NCI-H460 (cell line): ENCODE results near the gene B4GALT5. TPM values are rescaled to one million over a fixed set of nuclear protein-coding genes. Genes with fewer than 3 reads are reported as not detected.
"Not testable (repeated sequence)": the region's sequence is repeated elsewhere in the genome, so short reads cannot be mapped to it uniquely, and the experiment has no call there.

Source experiments
- DNase-seq: peaks from one replicate; pipeline ENCODE4 v3.0.0-alpha.2; 2016; ENCODE audit warnings: low read depth; ENCODE audit errors: extremely low read depth
- total RNA-seq: library from RNA; depleted of rRNA; stranded (reverse); fragments of >200 nt; shearing (Covaris generic); gene quantifications from 2 replicates; pipeline ENCODE4 v1.2.3, GENCODE V29; 2014

B4GALT5 gene
- total RNA-seq, 1 experiment from 2014 or later, result 16.4 TPM

- no peak for DNase-seq
These were observed 101.4 kb downstream of the B4GALT5 start for GRCh38 chr20:49612127-49612738.

GRCh38 chr20:49611539-49612126 lies 102.0 kb downstream of the B4GALT5 start:
- not testable (repeated sequence) for DNase-seq

- peak; percentile 62 for DNase-seq
These were observed 102.8 kb downstream of the B4GALT5 start for GRCh38 chr20:49610691-49611538.

GRCh38 chr20:49608752-49609670 lies 104.7 kb downstream of the B4GALT5 start:
- peak; percentile 35 for DNase-seq

GRCh38 chr20:49607568-49607967 lies 106.1 kb downstream of the B4GALT5 start:
- DNase-seq, result no peak

GRCh38 chr20:49603209-49603627 lies 110.5 kb downstream of the B4GALT5 start:
- DNase-seq, result no peak

GRCh38 chr20:49602345-49603208 lies 111.1 kb downstream of the B4GALT5 start:
- no peak for DNase-seq

- DNase-seq, result no peak
These were observed 112.3 kb downstream of the B4GALT5 start for GRCh38 chr20:49601153-49601924.

GRCh38 chr20:49599746-49600113 lies 113.9 kb downstream of the B4GALT5 start:
- DNase-seq, result no peak

GRCh38 chr20:49597825-49598395 lies 115.8 kb downstream of the B4GALT5 start:
- no peak for DNase-seq

- DNase-seq, result no peak
These were observed 117.7 kb downstream of the B4GALT5 start for GRCh38 chr20:49595811-49596561.

GRCh38 chr20:49595346-49595745 lies 118.3 kb downstream of the B4GALT5 start:
- no peak for DNase-seq

GRCh38 chr20:49594931-49595315 lies 118.8 kb downstream of the B4GALT5 start:
- DNase-seq, result no peak

GRCh38 chr20:49594143-49594930 lies 119.3 kb downstream of the B4GALT5 start:
- no peak for DNase-seq

GRCh38 chr20:49593466-49594142 lies 120.1 kb downstream of the B4GALT5 start:
- DNase-seq, result no peak

GRCh38 chr20:49592120-49592519 lies 121.6 kb downstream of the B4GALT5 start:
- no peak for DNase-seq
